ENCODE data around the gene IRF2BP1.

DNA sequence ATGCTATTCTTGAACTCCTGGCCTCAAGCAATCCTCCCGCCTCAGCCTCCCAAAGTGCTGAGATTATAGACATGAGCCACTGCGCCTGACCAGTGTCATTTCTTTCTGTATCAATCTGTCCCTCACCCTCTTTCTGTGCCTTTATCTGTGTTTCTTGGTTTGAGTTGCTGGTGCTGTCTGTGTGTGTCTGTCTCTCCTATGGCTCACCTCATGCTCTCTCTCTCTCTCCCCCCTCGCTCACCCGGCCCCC, 9.9 kb downstream of the IRF2BP1 start:
- TF ChIP-seq, protein P1, sequence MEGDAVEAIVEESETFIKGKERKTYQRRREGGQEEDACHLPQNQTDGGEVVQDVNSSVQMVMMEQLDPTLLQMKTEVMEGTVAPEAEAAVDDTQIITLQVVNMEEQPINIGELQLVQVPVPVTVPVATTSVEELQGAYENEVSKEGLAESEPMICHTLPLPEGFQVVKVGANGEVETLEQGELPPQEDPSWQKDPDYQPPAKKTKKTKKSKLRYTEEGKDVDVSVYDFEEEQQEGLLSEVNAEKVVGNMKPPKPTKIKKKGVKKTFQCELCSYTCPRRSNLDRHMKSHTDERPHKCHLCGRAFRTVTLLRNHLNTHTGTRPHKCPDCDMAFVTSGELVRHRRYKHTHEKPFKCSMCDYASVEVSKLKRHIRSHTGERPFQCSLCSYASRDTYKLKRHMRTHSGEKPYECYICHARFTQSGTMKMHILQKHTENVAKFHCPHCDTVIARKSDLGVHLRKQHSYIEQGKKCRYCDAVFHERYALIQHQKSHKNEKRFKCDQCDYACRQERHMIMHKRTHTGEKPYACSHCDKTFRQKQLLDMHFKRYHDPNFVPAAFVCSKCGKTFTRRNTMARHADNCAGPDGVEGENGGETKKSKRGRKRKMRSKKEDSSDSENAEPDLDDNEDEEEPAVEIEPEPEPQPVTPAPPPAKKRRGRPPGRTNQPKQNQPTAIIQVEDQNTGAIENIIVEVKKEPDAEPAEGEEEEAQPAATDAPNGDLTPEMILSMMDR (IDR thresholded peaks at IDR 0.05; ENCODE audit: low read length): no peak
- TF ChIP-seq EZH2 (optimal IDR thresholded peaks at IDR 0.05; ENCODE audit: low read depth, low read length) (no peak), EZH2phosphoT487 (IDR thresholded peaks at IDR 0.05; ENCODE audit: low read length) (no peak)
